GM18526 (cell line): ENCODE data around the gene PANK4.

Experiments used
- POLR2A ChIP-seq: IDR thresholded peaks from 3 replicates; pipeline ENCODE4 v1.6.1; 2011; ENCODE audit not compliant: insufficient read length; ENCODE audit errors: extremely low read depth

Gene PANK4

DNA sequence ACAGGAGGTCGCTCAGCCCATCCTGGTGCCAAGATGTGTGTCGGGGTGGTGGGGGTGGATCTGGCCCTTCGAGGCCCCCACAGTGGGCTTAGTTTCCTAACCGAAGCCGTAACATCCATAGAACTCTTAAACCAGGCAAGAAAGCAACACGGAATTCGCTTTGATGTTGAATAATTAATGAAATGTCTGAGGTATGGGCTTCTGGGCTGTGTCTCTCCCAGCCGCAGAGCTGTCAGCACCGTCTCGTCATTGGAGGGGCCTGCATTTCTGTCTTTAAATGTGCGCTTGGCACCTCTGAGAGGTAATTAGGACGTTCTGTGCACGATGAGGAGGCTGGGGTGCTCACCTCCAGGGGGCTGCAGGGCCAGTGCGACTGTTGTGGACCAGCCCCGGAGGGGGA lies 63.6 kb downstream of the PANK4 start:
- no peak for TF ChIP-seq POLR2A

- no peak for TF ChIP-seq POLR2A
These were observed 65.2 kb downstream of the PANK4 start for GRCh38 chr1:2460996-2461751.

DNA sequence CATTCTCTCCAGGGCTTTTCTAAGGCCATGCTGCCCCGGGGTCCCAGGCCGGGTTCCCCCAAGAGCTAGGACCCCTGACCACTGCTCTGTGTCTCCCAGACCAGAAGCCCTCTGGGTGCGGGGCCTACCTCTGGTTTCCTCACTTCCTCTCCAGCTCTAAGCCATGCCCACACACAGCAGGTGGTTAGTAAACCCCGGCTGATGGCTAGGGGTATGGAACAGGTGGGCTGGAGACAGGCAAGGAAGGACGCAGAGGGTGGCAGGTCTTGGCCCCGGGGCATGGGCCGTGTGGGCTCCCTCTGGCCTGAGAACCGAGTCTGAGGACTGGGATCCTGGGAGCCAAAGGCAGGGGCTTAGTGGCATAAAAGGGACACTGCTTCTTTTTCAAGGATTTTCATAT lies 66.2 kb downstream of the PANK4 start:
- no peak for TF ChIP-seq POLR2A

DNA sequence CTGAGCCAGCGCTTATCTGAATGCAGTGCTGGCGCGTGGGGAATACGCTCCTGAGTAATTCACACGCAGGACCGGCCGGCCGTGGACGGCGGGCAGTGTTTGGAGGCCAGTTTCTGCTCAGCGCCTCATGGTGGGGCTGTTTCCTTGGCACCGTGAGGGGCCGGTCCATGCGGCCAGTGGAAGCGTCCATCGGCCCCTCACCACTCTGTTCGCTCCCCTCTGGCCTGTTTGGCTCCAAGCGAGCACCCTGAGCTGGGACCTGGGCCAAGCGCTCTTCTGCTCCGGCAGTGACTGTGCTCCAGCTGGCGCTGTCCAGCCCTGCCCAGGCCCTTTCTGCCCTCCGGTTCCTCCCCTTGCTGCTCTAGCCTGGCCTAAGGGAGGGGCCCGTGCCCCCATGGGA lies 66.6 kb downstream of the PANK4 start:
- no peak for TF ChIP-seq POLR2A

DNA sequence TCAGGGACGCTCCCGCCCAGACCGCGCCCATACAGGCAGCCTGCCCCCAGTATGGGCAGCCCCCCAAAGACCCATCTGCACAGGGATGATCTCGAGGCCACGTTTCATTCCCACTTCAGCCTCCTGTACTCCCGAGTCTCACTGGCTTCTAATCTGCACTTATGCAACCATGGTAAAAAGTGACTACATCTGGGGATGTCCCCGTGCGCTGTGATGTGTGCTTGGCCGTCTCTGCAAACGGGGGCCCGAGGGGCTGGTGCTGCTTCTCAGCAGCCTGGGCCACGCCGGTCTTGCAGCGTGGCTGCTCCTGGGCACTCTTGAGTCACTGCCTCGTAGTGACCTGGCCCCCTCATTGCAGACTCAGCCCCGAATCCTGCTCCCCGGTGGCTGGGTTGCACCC lies 67.7 kb downstream of the PANK4 start:
- no peak for TF ChIP-seq POLR2A
